Measurements from ENCODE around the gene ZBTB45.

ZBTB45 gene

DNA sequence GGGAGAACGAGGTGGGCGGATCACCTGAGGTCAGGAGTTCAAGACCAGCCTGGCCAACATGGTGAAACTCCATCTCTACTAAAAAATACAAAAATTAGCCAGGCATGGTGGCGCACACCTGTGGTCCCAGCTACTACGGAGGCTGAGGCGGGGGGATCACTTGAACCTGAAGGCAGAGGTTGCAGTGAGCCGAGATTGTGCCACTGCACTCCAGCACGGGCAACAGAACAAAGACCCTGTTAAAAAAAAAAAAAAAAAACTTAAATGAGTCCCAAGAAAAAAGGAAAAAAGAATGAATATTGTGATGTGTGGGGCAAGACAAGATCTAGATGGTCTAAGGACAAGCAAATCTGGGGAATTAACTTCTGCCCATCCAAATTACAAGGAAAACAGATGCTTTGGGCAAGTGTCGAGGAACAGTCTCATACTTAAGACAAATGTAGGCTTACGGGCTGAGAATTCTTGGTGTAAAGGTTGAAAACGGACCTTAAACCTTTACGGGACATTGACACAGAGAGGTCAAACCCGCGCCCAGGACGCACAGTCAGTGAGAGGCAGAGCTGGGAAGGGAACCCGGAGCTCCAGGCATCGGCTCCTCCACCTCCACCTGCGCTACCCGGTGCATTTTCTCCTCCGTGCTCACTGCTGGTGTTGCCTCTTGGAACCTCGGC is 53.4 kb downstream of the ZBTB45 start:
- peak overlapping the region; percentile 38 for H3K4me3 ChIP-seq (ENCODE audit: low read depth, low read length)
- TF ChIP-seq CTCF (IDR thresholded peaks at IDR 0.05; ENCODE audit: borderline replicate concordance, insufficient read depth, low read depth, low read length) = no peak

All from GM12875 (cell line).